Immature natural killer cell (primary cell): ENCODE results near the gene DGKQ. TPM values are rescaled to one million over a fixed set of nuclear protein-coding genes. Genes with fewer than 3 reads are reported as not detected.

Source experiments
- DNase-seq, 3 donors: peaks; one replicate each; pipeline ENCODE4 v3.0.0; 2022; ENCODE audit warnings: mixed read lengths in 1 of 3
- H3K27ac Mint-ChIP-seq, 6 donors: one replicate each; pipeline ENCODE4 v1.8.0; 2020; ENCODE audit warnings: mixed read lengths in 6 of 6, mild to moderate bottlenecking in 5 of 6, inconsistent platforms in 4 of 6, moderate library complexity in 3 of 6
- H3K27me3 Mint-ChIP-seq, 3 donors: one replicate each; pipeline ENCODE4 v1.8.0; 2020 to 2021; ENCODE audit warnings: low read depth in 3 of 3, mild to moderate bottlenecking in 3 of 3, mixed read lengths in 3 of 3, moderate library complexity in 3 of 3, inconsistent platforms in 1 of 3
- H3K36me3 Mint-ChIP-seq, 3 donors: one replicate each; pipeline ENCODE4 v1.8.0; 2020; ENCODE audit warnings: mixed read lengths in 3 of 3, inconsistent platforms in 2 of 3, mild to moderate bottlenecking in 2 of 3
- H3K4me1 Mint-ChIP-seq, 2 donors: one replicate each; pipeline ENCODE4 v1.8.0; 2020; ENCODE audit warnings: inconsistent platforms in 2 of 2, mild to moderate bottlenecking in 2 of 2, mixed read lengths in 2 of 2, moderate library complexity in 1 of 2
- H3K4me3 Mint-ChIP-seq, 5 donors: one replicate each; pipeline ENCODE4 v1.8.0; 2020; ENCODE audit warnings: mild to moderate bottlenecking in 5 of 5, mixed read lengths in 5 of 5, inconsistent platforms in 3 of 5, moderate library complexity in 3 of 5
- H3K9me3 Mint-ChIP-seq, 6 donors: one replicate each; pipeline ENCODE4 v1.8.0; 2020; ENCODE audit warnings: mild to moderate bottlenecking in 6 of 6, mixed read lengths in 6 of 6, inconsistent platforms in 4 of 6, moderate library complexity in 3 of 6
- polyA plus RNA-seq, 3 donors: library from polyadenylated mRNA; unstranded; fragments of 300-500 nt; fragmentation: Illumina TruSeq; gene quantifications; one replicate each; pipeline ENCODE4 v1.2.3, GENCODE V29; 2021

The DGKQ gene
- polyA plus RNA-seq, 3 donors from 2014 or later = 12.1 to 24.0 (median 14.0) TPM

- peaks cover 0 to 2% of the 10 kb centered on the region in 2 donors for H3K4me1 Mint-ChIP-seq
- H3K4me3 Mint-ChIP-seq = no peak overlapping the region
- no peak overlapping the region for H3K27ac Mint-ChIP-seq
- no peaks in the 10 kb centered on the region for H3K36me3 Mint-ChIP-seq
- no peaks in the 10 kb centered on the region for H3K9me3 Mint-ChIP-seq
- DNase-seq = no peak
- peaks cover 2 to 10% (median 9%) of the 10 kb centered on the region in 3 donors for H3K27me3 Mint-ChIP-seq
These were observed 22.1 kb upstream of the DGKQ start for GRCh38 chr4:995311-996026.

DNA sequence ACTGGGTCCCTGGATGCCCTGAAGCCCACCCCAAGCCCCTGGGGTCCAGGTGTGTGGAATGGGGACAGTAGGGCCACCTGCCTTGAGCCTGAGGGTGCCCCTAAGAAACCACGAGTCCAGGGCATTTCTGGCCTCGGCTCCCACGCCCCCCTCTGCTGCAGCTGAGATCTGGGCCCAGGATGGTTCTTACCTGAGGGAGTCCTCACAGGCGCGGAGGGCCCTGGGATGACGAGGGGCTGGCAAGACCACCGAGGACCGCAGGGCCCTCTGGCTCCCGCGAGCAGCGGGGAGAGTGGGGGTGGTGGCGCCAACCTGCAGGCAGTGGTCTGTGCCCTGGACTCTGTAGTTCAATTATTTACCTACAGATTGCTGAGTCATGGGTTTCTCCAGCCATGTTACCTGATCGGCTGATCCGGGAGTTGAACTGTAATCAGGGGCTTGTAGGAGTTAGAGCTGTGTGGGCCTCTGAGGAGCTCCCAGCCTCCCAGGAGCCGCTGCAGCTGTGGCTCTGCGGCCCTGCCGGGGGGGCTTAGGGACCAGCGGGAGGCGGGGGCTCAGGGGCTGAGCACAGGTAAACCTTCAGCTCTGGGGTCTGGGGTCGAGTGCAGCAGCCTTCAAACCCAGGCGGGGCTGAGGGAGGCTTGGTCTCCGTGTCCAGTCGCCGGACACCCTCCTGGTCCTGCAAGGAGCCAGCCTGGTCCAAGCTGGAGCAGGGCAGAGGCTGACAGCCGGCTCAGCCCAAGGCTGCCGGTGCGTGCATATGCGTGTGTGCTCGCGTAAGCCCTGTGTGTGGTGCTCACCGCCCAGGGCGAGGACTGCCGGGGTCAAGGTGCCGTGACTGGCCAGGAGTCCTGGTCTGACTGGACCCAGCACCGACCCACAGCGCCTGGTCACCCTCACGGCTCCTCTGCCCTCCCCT, 20.0 kb upstream of the DGKQ start, which contains the start of gene SLC26A1:
Gene SLC26A1 (minus strand): TSS at position 294 of the 919 bp plus-strand sequence. CDS start 1,701 bp downstream, outside the sequence.
- no peak within 1 kb of the TSS for H3K27ac Mint-ChIP-seq
- peaks cover 0 to 5% (median 2%) of the 10 kb centered on the region in 3 donors for H3K27me3 Mint-ChIP-seq

GRCh38 chr4:992297-993110, 19.1 kb upstream of the DGKQ start:
- Mint-ChIP-seq H3K9me3 (no peaks in the 10 kb centered on the region), H3K27ac (no peak overlapping the region), H3K27me3 (no peaks in the 10 kb centered on the region), H3K4me3 (no peak overlapping the region), H3K36me3 (no peaks in the 10 kb centered on the region), H3K4me1 (peaks cover 0 to 5% of the 10 kb centered on the region in 2 donors)
- no peak for DNase-seq

More for the DNA sequence above, 20.0 kb upstream of the DGKQ start, which contains the start of gene SLC26A1:
- Mint-ChIP-seq H3K9me3 (no peaks in the 10 kb centered on the region), H3K4me1 (peaks cover 0 to under 1% of the 10 kb centered on the region in 2 donors), H3K36me3 (no peaks in the 10 kb centered on the region), H3K4me3 (no peak within 1 kb of the TSS)
- DNase-seq = no peak

GRCh38 chr4:991451-992296, 18.3 kb upstream of the DGKQ start:
- H3K4me3 Mint-ChIP-seq = no peak overlapping the region
- no peak for DNase-seq
- no peaks in the 10 kb centered on the region for H3K36me3 Mint-ChIP-seq
- H3K4me1 Mint-ChIP-seq = peaks cover under 1 to 6% of the 10 kb centered on the region in 2 donors
- no peaks in the 10 kb centered on the region for H3K9me3 Mint-ChIP-seq
- no peaks in the 10 kb centered on the region for H3K27me3 Mint-ChIP-seq
- no peak overlapping the region for H3K27ac Mint-ChIP-seq

- H3K27ac Mint-ChIP-seq = no peak overlapping the region
- no peak for DNase-seq
- H3K4me1 Mint-ChIP-seq = peaks cover 8 to 14% of the 10 kb centered on the region in 2 donors
- no peak overlapping the region for H3K4me3 Mint-ChIP-seq
- H3K9me3 Mint-ChIP-seq = no peaks in the 10 kb centered on the region
- no peaks in the 10 kb centered on the region for H3K36me3 Mint-ChIP-seq
- H3K27me3 Mint-ChIP-seq = peaks cover 0 to 2% (median 0%) of the 10 kb centered on the region in 3 donors
These were observed 17.5 kb upstream of the DGKQ start for GRCh38 chr4:990746-991367.

GRCh38 chr4:989722-990471, 16.5 kb upstream of the DGKQ start:
- H3K27me3 Mint-ChIP-seq = peaks cover 0 to 2% (median 0%) of the 10 kb centered on the region in 3 donors
- peaks cover 18 to 22% of the 10 kb centered on the region in 2 donors for H3K4me1 Mint-ChIP-seq
- no peaks in the 10 kb centered on the region for H3K9me3 Mint-ChIP-seq
- no peak for DNase-seq
- no peak overlapping the region for H3K4me3 Mint-ChIP-seq
- no peaks in the 10 kb centered on the region for H3K36me3 Mint-ChIP-seq
- no peak overlapping the region for H3K27ac Mint-ChIP-seq

DNA sequence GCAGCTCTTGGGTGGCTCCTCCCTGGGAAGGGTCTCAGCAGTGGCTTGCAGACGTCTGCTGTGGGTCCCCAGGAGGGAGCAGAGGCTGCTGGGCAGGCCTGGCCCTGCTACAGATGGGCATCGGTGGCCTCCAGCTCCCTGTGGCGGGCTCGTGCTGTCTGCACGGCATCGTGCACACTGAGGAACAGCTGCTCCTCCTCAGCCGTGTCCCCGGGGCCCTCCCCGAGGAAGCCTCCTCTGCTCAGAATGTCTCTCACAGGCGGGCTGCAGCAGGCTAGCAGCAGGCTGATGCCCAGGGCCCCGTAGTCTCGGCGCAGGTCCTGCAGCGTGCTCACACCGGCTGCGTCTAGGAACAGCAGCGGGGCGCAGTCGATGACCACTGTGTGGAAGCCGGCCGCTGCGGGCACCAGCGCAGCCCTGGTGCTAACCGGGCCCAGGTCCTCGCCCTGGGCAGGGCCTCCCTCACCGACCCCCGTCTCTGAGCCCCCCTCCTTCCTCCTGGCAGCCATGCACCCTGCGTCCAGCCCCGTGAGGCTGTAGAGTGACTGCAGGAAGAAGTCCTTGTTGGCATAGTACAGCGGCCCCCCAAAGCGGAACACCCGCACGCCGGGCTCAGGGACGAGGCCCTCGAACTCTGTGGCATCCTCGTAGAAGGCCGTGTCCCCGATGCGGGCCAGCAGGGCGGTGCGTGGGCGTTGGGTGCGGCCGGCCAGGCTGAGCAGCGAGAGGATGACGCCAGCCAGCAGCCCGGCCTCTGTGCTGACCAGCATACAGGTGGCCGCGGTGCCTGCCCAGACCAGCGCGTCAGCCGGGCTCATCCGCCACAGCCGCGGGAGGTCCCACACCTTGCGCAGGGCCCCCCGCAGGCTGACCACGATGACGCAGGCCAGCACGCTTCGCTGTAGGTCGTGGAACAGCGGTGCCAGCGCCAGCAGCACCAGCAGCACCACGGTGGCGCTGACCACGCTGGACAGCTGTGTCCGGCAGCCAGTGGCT, 15.7 kb upstream of the DGKQ start:
- no peaks in the 10 kb centered on the region for H3K9me3 Mint-ChIP-seq
- peaks cover 22 to 29% of the 10 kb centered on the region in 2 donors for H3K4me1 Mint-ChIP-seq
- H3K27ac Mint-ChIP-seq = no peak overlapping the region
- no peak overlapping the region for H3K4me3 Mint-ChIP-seq
- H3K36me3 Mint-ChIP-seq = no peaks in the 10 kb centered on the region
- peaks cover 0 to 2% (median 0%) of the 10 kb centered on the region in 3 donors for H3K27me3 Mint-ChIP-seq
- DNase-seq = no peak

DNA sequence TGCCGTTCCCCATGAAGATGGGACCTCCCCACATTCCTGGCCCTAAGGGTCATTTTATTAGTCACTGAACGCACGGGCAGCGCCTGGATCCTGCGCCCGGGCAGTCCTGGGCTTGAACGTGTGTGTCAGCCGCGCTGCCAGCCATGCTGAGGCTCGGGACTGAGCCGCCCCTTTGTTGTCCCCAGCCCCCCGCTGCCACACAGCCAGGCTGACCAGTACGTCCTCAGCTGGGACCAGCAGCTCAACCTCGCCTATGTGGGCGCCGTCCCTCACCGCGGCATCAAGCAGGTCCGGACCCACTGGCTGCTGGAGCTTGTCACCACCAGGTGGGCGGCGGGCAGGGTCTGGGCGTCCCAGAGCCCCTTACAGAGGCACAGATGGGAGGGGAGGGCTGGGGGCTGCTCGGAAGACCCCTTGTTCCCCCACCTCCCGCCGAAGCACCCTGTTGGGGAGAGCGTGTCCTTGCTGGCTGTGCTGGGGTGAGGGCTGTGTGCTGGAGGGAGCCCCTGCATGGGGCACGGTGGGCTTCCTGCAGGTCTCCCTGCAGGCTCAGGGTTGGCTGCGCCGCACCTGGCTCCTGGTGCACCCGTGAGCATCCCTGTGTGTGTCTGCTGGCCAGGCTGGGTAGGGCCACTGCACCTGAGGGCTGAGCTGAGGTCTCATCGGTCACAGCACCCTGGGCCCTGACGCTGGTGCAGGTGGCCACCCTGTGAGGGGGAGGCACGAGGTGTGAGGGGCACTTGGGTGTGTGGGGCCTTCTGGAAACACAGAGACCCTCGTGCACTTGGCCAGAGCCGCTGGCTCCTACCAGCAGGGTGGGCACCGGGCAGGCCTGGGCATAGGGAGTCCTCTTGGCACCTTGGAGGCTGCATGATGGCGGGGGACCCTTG, 14.5 kb upstream of the DGKQ start:
- peak overlapping the region in 2 of 6 donors; percentile 13 to 60 for H3K27ac Mint-ChIP-seq

GRCh38 chr4:986879-987623, 13.7 kb upstream of the DGKQ start, which contains the start of gene IDUA:
TSS of gene IDUA (plus strand) at chr4:987044. CDS start at chr4:987085, 41 bp downstream.
- peak within 1 kb of the TSS; percentile 85 to 95 (median 89) for H3K27ac Mint-ChIP-seq
- peaks cover 22 to 29% of the 10 kb centered on the region in 2 donors for H3K4me1 Mint-ChIP-seq
- DNase-seq = peak; percentile 84 to 86 (median 85)
- H3K9me3 Mint-ChIP-seq = no peaks in the 10 kb centered on the region
- H3K36me3 Mint-ChIP-seq = no peaks in the 10 kb centered on the region
- H3K27me3 Mint-ChIP-seq = peaks cover 0 to 2% (median 2%) of the 10 kb centered on the region in 3 donors
- H3K4me3 Mint-ChIP-seq = peak within 1 kb of the TSS; percentile 88 to 96 (median 94)

More for the DNA sequence above, 14.5 kb upstream of the DGKQ start:
- Mint-ChIP-seq H3K4me1 (peaks cover 22 to 29% of the 10 kb centered on the region in 2 donors), H3K4me3 (peak overlapping the region; percentile 49 to 78 (median 67)), H3K27me3 (peaks cover 0 to 2% (median 0%) of the 10 kb centered on the region in 3 donors), H3K9me3 (no peaks in the 10 kb centered on the region), H3K36me3 (no peaks in the 10 kb centered on the region)
- no peak for DNase-seq
